GM19397 (cell line): ENCODE data around the gene FASTK.

ENCODE experiments used
- ATAC-seq: cut with Tn5 transposase; IDR thresholded peaks from one replicate; pipeline ENCODE4 v1.9.1; 2021; ENCODE audit warnings: mild to moderate bottlenecking, moderate library complexity; ENCODE audit not compliant: unreplicated experiment

FASTK gene

GRCh38 chr7:151100921-151101320 lies 20.3 kb upstream of the FASTK start:
- ATAC-seq = no peak

DNA sequence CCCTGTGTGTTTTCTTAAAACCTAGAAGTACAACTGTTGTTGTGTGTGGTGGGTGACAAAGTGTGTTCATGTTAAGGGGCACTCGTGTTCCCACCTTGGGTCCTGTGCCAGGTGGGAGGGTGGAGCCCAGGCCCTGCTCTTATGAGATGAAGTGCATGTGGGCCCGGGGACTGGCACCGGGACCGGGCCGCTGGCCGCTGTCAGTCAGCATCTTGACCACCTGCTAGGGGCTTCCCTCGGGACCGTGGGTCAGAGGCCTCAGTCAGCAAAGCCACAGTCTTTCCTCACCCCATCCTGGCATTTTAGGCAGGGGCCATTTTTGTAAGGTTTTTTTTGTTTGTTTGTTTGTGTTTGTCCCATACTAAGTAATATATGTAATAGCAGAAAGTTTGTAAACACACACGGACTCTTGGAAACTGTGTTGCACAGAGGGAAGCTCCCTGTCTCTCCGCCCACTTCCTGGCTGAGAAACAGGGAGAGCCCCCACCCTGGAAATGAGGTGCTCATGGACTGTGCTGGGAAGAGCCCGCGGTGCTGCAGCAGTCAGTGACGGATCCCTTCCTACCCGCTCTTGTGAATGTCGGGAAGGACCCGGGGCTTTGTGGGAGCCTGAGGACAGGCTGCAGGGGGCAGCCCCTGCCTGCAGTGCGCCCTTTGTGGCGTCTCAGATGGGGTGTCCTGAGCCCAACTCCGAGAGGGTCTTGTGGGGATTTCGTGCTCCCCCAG lies 19.0 kb upstream of the FASTK start:
- no peak for ATAC-seq

- ATAC-seq = no peak
These were observed 15.3 kb upstream of the FASTK start for GRCh38 chr7:151095828-151096475.

DNA sequence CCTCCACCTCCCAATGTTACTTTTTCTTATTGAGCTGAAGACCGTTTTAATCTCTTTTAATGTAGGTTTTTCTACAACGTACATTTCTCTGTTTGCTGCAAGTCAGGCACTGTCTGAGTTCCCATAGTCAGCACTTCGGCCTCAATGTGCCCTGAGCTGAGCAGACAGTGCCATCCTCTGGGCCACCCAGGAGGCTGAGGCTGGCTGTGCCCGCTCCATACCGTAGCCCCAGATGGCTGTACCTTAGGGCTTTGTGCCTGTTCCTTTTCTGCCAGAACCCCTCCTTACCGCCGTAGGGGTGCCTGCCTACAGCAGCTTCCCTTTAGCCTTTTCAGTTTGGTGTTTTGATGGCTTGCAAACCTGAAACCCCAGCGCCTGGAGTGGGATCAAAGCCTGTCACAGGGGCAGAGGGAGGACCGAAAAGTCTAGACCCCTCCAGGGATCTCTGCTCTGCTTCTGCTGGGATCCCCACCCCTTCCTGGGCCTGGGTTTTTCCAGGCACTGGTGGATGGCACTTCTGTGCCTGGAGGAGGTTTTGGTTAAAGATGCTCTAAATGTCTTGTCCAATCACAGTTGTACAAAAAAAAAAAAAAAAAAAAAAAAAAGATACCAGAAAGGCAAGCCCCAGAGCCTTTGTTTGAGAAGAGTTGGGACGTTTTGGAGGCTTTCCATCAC lies 14.7 kb upstream of the FASTK start:
- ATAC-seq = no peak

GRCh38 chr7:151094675-151095074 lies 14.1 kb upstream of the FASTK start:
- no peak for ATAC-seq

DNA sequence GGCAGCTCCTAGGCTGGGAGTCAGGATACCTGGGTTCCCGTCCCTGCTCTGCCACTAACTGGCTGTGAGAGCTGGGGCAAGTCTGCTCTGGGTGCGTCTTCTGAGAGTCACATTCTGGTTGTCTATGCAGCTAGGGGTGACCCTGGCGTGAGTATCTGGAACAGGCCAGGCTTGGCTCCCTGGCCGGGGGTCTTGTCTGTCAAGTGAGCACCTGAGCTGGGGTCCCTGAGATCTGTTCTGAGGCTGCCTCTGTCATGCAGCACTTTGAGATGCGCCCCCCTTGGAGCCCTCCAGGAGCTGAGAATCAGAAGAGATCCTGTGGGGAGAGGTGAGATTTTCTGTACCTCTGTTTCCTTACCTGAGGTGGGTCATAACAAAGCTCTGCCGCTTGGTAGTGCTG lies 13.1 kb upstream of the FASTK start:
- ATAC-seq = no peak

- ATAC-seq = no peak
These were observed 11.4 kb upstream of the FASTK start for GRCh38 chr7:151091988-151092387.

GRCh38 chr7:151091431-151091830 lies 10.8 kb upstream of the FASTK start:
- ATAC-seq = no peak

DNA sequence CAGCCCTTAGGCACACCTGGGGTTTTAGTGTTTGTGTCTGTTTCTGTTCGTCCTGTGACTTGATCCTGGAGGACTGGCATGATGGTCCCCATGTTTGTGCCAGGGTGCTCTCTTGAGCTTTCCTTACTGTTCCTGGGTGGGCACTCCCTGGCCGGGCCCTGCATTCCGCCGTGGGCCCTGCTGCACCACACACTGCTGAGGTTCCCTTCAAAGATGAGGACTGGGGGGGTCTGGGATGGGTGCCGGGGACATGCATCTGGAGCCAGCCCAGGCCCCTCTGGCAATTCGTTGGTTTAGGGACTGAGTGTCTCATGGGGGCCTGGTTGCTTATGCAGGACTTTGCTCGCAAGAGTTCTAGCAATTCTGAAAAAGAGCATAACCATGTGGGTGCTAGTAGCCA lies 10.4 kb upstream of the FASTK start:
- no peak for ATAC-seq

DNA sequence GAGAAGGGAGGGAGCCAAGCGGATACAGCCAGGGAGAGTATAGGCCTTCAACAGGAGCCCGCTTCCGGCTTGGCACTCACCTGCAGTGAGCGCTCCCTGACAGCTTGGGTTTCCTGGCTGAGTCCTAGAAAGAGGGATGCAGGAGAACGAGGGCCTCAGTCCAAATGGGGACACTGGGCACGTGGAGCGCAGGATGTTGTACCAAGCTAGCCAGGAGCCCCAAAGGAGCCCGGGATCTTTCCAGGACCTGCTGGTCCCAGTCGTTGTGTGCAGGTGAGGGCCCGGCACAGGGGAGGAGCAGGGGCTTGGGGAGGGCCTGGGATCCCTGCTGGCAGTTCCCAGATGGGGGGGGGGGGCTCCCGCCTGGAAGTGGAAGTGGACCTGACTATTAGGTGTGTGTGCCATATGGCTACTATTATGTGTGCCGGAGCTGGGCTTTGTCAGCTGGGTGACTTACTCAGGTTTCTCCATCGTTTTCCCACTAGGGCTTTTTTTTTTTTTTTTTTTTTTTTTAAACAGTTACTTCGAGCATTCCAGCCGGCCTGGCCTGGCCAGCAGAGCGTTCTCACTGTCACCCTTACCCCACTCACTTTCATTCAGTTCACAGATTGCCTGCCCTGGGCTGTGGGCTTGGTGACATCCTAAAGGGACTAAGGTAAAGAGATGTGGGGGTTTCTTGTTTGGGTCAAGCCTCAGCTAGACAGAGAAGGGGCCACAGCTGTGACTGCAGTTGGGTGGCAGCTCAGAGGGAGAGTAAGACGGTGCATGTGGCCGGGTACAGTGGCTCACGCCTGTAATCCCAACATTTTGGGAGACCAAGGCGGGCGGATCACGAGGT lies 9.5 kb upstream of the FASTK start:
- ATAC-seq = no peak

GRCh38 chr7:151088856-151089699 lies 8.5 kb upstream of the FASTK start:
- ATAC-seq = no peak

- no peak for ATAC-seq
These were observed 7.6 kb upstream of the FASTK start for GRCh38 chr7:151088019-151088855.

DNA sequence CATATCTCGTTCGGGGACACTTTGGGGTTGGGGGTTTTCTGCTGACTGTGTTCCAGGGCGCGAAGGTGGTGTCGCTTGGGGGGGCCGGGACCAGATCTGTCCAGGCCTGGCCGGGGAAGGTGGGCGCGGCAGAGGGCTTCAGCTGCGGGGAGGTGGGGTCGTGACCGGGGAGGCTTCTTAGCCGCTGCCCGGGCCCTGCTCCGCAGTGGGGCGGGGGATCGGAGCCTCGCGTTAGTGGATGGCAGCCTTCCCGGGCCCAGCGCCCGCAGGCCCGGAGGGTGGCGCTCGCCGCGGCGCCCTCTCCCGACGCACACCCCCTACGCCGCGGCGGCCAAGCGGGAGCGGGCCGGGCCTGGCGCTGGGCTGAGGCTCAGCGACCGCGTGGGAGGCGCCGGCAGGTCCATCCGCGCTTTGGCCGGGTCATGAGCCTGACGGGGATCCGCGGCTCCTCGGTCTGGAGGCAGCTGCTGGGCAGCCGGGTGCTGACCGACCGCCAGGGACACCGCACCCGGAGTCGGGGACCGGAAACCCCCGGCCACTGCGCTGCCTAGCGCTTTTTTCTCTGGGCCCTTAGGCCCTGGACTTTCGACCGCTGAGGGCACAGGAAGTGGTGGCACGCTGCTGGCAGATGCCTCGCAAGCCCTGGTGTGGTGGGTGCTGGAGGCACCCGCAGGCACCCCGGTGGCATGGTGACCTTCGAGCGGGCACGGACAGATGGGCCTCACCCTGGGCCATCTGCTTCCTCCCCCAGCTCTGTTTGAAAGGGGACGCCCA lies 6.8 kb upstream of the FASTK start:
- ATAC-seq = no peak

GRCh38 chr7:151086802-151087244 lies 6.2 kb upstream of the FASTK start:
- no peak for ATAC-seq

GRCh38 chr7:151085691-151086620 lies 5.3 kb upstream of the FASTK start, which contains the start of gene AGAP3:
Gene AGAP3, plus strand, starts transcription at chr7:151086475. Its CDS starts 267 bp downstream, at chr7:151086742.
- ATAC-seq = peak; percentile 41

- ATAC-seq = no peak
These were observed 4.7 kb upstream of the FASTK start for GRCh38 chr7:151085329-151085690.

- no peak for ATAC-seq
These were observed 3.2 kb upstream of the FASTK start for GRCh38 chr7:151083824-151084160.
